Endothelial cell of umbilical vein (primary cell): ENCODE measurements around the gene CAV2. TPM values are rescaled to one million over a fixed set of nuclear protein-coding genes. Genes with fewer than 3 reads are reported as not detected.

Source experiments
- BruUV-seq: library from RNA; stranded (reverse); fragments of 400-500 nt; replicated peaks from 2 replicates; lab custom pipeline; 2021; lab: Mats Ljungman, UMichigan
- CTCF ChIA-PET: fragments of 300-600, 350-600 bp; sonication (Branson Sonifier 250); formaldehyde crosslinking; loops from one replicate; lab custom pipeline; 2021; ENCODE audit warnings: antibody characterized with exemption, inconsistent platforms; lab: Charles Lee
- POLR2A ChIA-PET: fragments of 300-600, 350-600 bp; sonication (Branson Sonifier 250); formaldehyde crosslinking; loops from one replicate; lab custom pipeline; 2021; ENCODE audit warnings: antibody characterized with exemption, inconsistent platforms; lab: Charles Lee
- DNase-seq: peaks from one replicate; pipeline ENCODE4 v3.0.0-alpha.2; 2011; ENCODE audit warnings: low read depth, low spot score
- FAIRE-seq: peaks from 2 replicates; lab custom pipeline; 2011; peaks lifted over from hg19 to GRCh38; lab: Jason Lieb, UNC
- H2AFZ ChIP-seq: 2 replicates; pipeline ENCODE4 v1.6.0; 2012; ENCODE audit warnings: low read depth, low read length, control low read depth, inconsistent platforms
- H3K27ac ChIP-seq: 2 replicates; pipeline ENCODE4 v1.5.1; 2011; ENCODE audit warnings: low read depth, mild to moderate bottlenecking, control low read depth, low read length, moderate library complexity; ENCODE audit not compliant: insufficient read depth
- H3K27me3 ChIP-seq, 2 experiments: 2 replicates each; pipeline versions ENCODE4 v1.6.0 to v1.6.1; 2011; ENCODE audit warnings: low read length in 2 of 2, mixed read lengths in 1 of 2; ENCODE audit not compliant: control insufficient read depth in 2 of 2, insufficient read depth in 2 of 2
- H3K36me3 ChIP-seq, 2 experiments: 2 replicates in 1 of 2; 3 replicates in 1 of 2; pipeline ENCODE4 v1.5.1; 2011; ENCODE audit warnings: low read length in 2 of 2, mild to moderate bottlenecking in 1 of 2, moderate library complexity in 1 of 2; ENCODE audit not compliant: control insufficient read depth in 2 of 2, insufficient read depth in 2 of 2; ENCODE audit errors: extremely low read depth in 1 of 2
- H3K4me1 ChIP-seq: 3 replicates; pipeline ENCODE4 v1.5.1; 2011; ENCODE audit warnings: mild to moderate bottlenecking, low read length; ENCODE audit not compliant: control insufficient read depth, insufficient read depth; ENCODE audit errors: extremely low read depth
- H3K4me2 ChIP-seq: 2 replicates; pipeline ENCODE4 v1.6.1; 2011; ENCODE audit warnings: low read length, control low read depth, mixed read lengths; ENCODE audit not compliant: insufficient read depth
- H3K4me3 ChIP-seq, 3 experiments: fragments of 200-600 bp in 1 of 3; sonication (generic), shearing (Covaris generic) in 1 of 3; replicated peaks in 1 of 3; 2 replicates each; pipeline ENCODE4 v1.5.1; 2011 to 2016; ENCODE audit warnings: control low read depth in 3 of 3, low read length in 3 of 3, mild to moderate bottlenecking in 2 of 3, inconsistent platforms in 1 of 3, low read depth in 1 of 3, moderate library complexity in 1 of 3; ENCODE audit not compliant: insufficient read depth in 1 of 3
- H3K79me2 ChIP-seq: 2 replicates; pipeline ENCODE4 v1.6.0; 2012; ENCODE audit warnings: low read length, inconsistent platforms; ENCODE audit not compliant: control insufficient read depth, insufficient read depth
- H3K9ac ChIP-seq: replicated peaks from 2 replicates; pipeline ENCODE3; 2011; ENCODE audit warnings: low read length, control low read depth; ENCODE audit not compliant: insufficient read depth; ENCODE audit errors: extremely low read depth
- H3K9me1 ChIP-seq: replicated peaks from 3 replicates; pipeline ENCODE4 v1.6.0; 2011; ENCODE audit warnings: mild to moderate bottlenecking, low read length; ENCODE audit not compliant: control insufficient read depth, insufficient read depth; ENCODE audit errors: extremely low read depth
- H3K9me3 ChIP-seq: replicated peaks from 2 replicates; pipeline ENCODE4 v1.5.1; 2012; ENCODE audit warnings: low read length, inconsistent platforms; ENCODE audit not compliant: control insufficient read depth, insufficient read depth
- H4K20me1 ChIP-seq: replicated peaks from 2 replicates; pipeline ENCODE3; 2011; ENCODE audit warnings: mild to moderate bottlenecking, low read length; ENCODE audit not compliant: control insufficient read depth, insufficient read depth; ENCODE audit errors: extremely low read depth
- EZH2 ChIP-seq: IDR thresholded peaks from 2 replicates; pipeline ENCODE4 v1.6.1; 2012; ENCODE audit warnings: borderline replicate concordance, low read depth, mild to moderate bottlenecking, moderate library complexity, low read length, inconsistent platforms; ENCODE audit not compliant: severe bottlenecking
- FOS ChIP-seq: IDR thresholded peaks from 2 replicates; pipeline ENCODE4 v1.6.1; 2011; ENCODE audit warnings: mild to moderate bottlenecking, low read length, moderate library complexity, borderline replicate concordance; ENCODE audit not compliant: insufficient read depth
- GATA2 ChIP-seq: IDR thresholded peaks from 2 replicates; pipeline ENCODE4 v1.7.0; 2011; ENCODE audit warnings: low read depth, mild to moderate bottlenecking, moderate library complexity, mixed read lengths, low read length; ENCODE audit not compliant: insufficient read length, insufficient read depth
- JUN ChIP-seq: IDR thresholded peaks from 2 replicates; pipeline ENCODE4 v1.6.1; 2011; ENCODE audit warnings: borderline replicate concordance, low read depth; ENCODE audit not compliant: insufficient read length, insufficient read depth
- MYC ChIP-seq: IDR thresholded peaks from one replicate; pipeline ENCODE4 v1.6.1; 2011; ENCODE audit warnings: mild to moderate bottlenecking, low read depth, low read length
- POLR2A ChIP-seq: IDR thresholded peaks from 2 replicates; pipeline ENCODE4 v1.6.1; 2012; ENCODE audit warnings: low read depth, mild to moderate bottlenecking, control low read depth, low read length
- POLR2AphosphoS5 ChIP-seq: IDR thresholded peaks from 2 replicates; pipeline ENCODE4 v1.6.1; 2012; ENCODE audit warnings: low read depth, mild to moderate bottlenecking, control low read depth, low read length, moderate library complexity; ENCODE audit not compliant: insufficient read depth
- dilution Hi-C: fragments of 300-500 bp; cut with MboI; formaldehyde crosslinking; loops from one replicate; pipeline ENCODE4 v1.15.0; 2019; ENCODE audit warnings: low sequenced_read_pairs; ENCODE audit not compliant: extremely low pct_ligation_motif_present
- intact Hi-C: fragments of 100-400 bp; cut with micrococcal nuclease; formaldehyde crosslinking; loops from one replicate; pipeline ENCODE4 v1.10.0; 2022
- polyA plus RNA-seq, 4 experiments: library from polyadenylated mRNA; depleted of rRNA in 3 of 4; stranded (reverse) in 3 of 4; unstranded in 1 of 4; fragments of >200 nt; gene quantifications; 2 replicates each; pipeline versions ENCODE4 v1.2.1 to v1.2.3, GENCODE V29; 2011 to 2012; ENCODE audit warnings: missing spikeins in 1 of 4
- total RNA-seq: library from RNA; stranded (reverse); gene quantifications from 2 replicates; pipeline ENCODE4 v1.2.3, GENCODE V29; 2021
- TF ChIP-seq, protein P1 (sequence below), 2 donors: IDR thresholded peaks; 1 replicate in 1 of 2; 2 replicates in 1 of 2; pipeline ENCODE4 v1.5.1; 2011; ENCODE audit warnings: low read length in 2 of 2, mild to moderate bottlenecking in 2 of 2, moderate library complexity in 2 of 2, control low read depth in 1 of 2, inconsistent platforms in 1 of 2, low read depth in 1 of 2; ENCODE audit not compliant: insufficient read depth in 1 of 2; ENCODE audit errors: extremely low read depth in 1 of 2
- TF ChIP-seq, protein P2 (sequence below): IDR thresholded peaks from 2 replicates; pipeline ENCODE4 v1.6.1; 2011; ENCODE audit not compliant: insufficient read depth, insufficient read length

CAV2 gene
- total and polyA plus RNA-seq, 2 donors (not counting 3 experiments of a cell fraction or from before 2014, with no cell fraction given), result 179 to 327 TPM

DNA sequence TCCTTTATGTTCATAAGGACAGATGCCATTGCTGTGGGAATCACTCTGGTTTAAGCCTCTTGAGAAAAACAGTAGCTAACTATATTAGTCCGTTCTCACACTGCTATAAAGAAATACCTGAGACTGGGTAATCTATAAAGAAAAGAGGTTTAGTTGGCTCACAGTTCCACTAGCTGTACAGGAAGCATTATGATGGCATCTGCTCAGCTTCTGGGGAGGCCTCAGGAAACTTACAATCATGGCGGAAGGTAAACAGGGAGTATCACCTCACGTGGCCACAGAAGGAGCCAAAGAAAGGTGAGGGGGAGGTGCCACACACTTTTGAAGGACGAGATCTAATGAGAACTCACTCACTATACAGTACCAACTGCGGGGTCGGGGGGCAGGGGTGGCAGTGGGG is 2.9 kb upstream of the CAV2 start:
- Histone ChIP-seq H3K27ac (no peak overlapping the region), H3K4me2 (no peak overlapping the region), H2AFZ (no peak overlapping the region), H3K79me2 (peaks cover 18% of the 10 kb centered on the region), H3K4me1 (peaks cover 9% of the 10 kb centered on the region), H3K9me3 (no peaks in the 10 kb centered on the region), H3K27me3 (no peaks in the 10 kb centered on the region), H4K20me1 (no peaks in the 10 kb centered on the region), H3K4me3 (no peak overlapping the region), H3K9ac (no peak overlapping the region), H3K36me3 (no peaks in the 10 kb centered on the region), H3K9me1 (no peaks in the 10 kb centered on the region)
- DNase-seq (no peak), FAIRE-seq (no peak)
- intact Hi-C loops, result loop anchor here (5.0 kb wide), 1 partner anchor 34 kb away; no protein-coding TSS in a partner anchor
- CTCF ChIA-PET, result interaction anchor here (1.0 kb wide), 1 partner anchor 31 kb away, joined by 3 read pairs; no protein-coding TSS in a partner anchor
- no peak for TF ChIP-seq POLR2AphosphoS5
- no peak for TF ChIP-seq FOS
- TF ChIP-seq, protein P1, sequence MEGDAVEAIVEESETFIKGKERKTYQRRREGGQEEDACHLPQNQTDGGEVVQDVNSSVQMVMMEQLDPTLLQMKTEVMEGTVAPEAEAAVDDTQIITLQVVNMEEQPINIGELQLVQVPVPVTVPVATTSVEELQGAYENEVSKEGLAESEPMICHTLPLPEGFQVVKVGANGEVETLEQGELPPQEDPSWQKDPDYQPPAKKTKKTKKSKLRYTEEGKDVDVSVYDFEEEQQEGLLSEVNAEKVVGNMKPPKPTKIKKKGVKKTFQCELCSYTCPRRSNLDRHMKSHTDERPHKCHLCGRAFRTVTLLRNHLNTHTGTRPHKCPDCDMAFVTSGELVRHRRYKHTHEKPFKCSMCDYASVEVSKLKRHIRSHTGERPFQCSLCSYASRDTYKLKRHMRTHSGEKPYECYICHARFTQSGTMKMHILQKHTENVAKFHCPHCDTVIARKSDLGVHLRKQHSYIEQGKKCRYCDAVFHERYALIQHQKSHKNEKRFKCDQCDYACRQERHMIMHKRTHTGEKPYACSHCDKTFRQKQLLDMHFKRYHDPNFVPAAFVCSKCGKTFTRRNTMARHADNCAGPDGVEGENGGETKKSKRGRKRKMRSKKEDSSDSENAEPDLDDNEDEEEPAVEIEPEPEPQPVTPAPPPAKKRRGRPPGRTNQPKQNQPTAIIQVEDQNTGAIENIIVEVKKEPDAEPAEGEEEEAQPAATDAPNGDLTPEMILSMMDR (IDR thresholded peaks at IDR 0.05; ENCODE audit: extremely low read depth in 1 of 2, insufficient read depth in 1 of 2, low read depth in 1 of 2, low read length in 2 of 2), result no peak
- TF ChIP-seq GATA2, result no peak
- TF ChIP-seq, protein P2, sequence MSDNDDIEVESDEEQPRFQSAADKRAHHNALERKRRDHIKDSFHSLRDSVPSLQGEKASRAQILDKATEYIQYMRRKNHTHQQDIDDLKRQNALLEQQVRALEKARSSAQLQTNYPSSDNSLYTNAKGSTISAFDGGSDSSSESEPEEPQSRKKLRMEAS, result no peak
- TF ChIP-seq EZH2, result no peak
- TF ChIP-seq JUN, result no peak
- no peak for TF ChIP-seq POLR2A
- no peak for TF ChIP-seq MYC
- dilution Hi-C loops, result no loop called here
- BruUV-seq, result no TSS peak
- POLR2A ChIA-PET, result no interaction called here
